Uterus (tissue), 4 donors: ENCODE data around the gene DNAL4. TPM values are rescaled to one million over a fixed set of nuclear protein-coding genes. Genes with fewer than 3 reads are reported as not detected.

Experiments
- DNase-seq, 2 donors: peaks; one replicate each; pipeline ENCODE4 v3.0.0-alpha.2; 2019 to 2020
- H3K27ac ChIP-seq, 2 donors: fragments of 200-600 bp; sonication (generic); 1 replicate in 1 of 2; 2 replicates in 1 of 2; pipeline ENCODE4 v1.5.1; 2016 to 2018
- H3K27me3 ChIP-seq, 2 donors: fragments of 200-600 bp; sonication (generic); one replicate each; pipeline ENCODE4 v1.5.1; 2018 to 2019; ENCODE audit warnings: control low read depth in 1 of 2
- H3K36me3 ChIP-seq, 2 donors: fragments of 200-600 bp; sonication (generic); one replicate each; pipeline ENCODE4 v1.5.1; 2019; ENCODE audit warnings: control low read depth in 1 of 2
- H3K4me1 ChIP-seq, 2 donors: fragments of 200-600 bp; sonication (generic); one replicate each; pipeline ENCODE4 v1.5.1; 2018 to 2019; ENCODE audit warnings: control low read depth in 1 of 2
- H3K4me3 ChIP-seq, 2 donors: fragments of 200-600 bp; sonication (generic); 1 replicate in 1 of 2; 2 replicates in 1 of 2; pipeline ENCODE4 v1.5.1; 2018 to 2019; ENCODE audit warnings: mild to moderate bottlenecking in 1 of 2
- H3K9me3 ChIP-seq, 2 donors: fragments of 200-600 bp; sonication (generic); one replicate each; pipeline ENCODE4 v1.5.1; 2019; ENCODE audit warnings: control low read depth in 1 of 2
- POLR2A ChIP-seq, 2 donors: fragments of 450-650 bp; IDR thresholded peaks; one replicate each; pipeline ENCODE4 v1.6.1; 2016; ENCODE audit warnings: antibody characterized with exemption in 2 of 2, mild to moderate bottlenecking in 1 of 2, moderate library complexity in 1 of 2
- intact Hi-C: fragments of 100-400 bp; cut with DNase I; formaldehyde crosslinking; loops from one replicate; pipeline ENCODE4 v1.15.1; 2023; ENCODE audit warnings: low total_unique reads
- total RNA-seq, 4 donors: library from RNA; depleted of rRNA in 3 of 4; stranded (reverse); fragments of >200 nt in 3 of 4; gene quantifications; one replicate each; pipeline versions ENCODE4 v1.1.0 to v1.2.4, GENCODE V29; 2014 to 2023
- TF ChIP-seq, protein P1 (sequence below), 4 experiments: fragments of 200-600 bp in 2 of 4; fragments of 450-650 bp in 2 of 4; sonication (generic) in 2 of 4; IDR thresholded peaks; one replicate each; pipeline ENCODE4 v1.5.1; 2016 to 2019; ENCODE audit warnings: antibody characterized with exemption in 4 of 4, mild to moderate bottlenecking in 2 of 4, moderate library complexity in 1 of 4
- donor health status: DM: yes; HTN: yes; CAD: no.

The DNAL4 gene
- total RNA-seq, 4 donors from 2014 or later = 3.1 to 23.4 (median 8.3) TPM

DNA sequence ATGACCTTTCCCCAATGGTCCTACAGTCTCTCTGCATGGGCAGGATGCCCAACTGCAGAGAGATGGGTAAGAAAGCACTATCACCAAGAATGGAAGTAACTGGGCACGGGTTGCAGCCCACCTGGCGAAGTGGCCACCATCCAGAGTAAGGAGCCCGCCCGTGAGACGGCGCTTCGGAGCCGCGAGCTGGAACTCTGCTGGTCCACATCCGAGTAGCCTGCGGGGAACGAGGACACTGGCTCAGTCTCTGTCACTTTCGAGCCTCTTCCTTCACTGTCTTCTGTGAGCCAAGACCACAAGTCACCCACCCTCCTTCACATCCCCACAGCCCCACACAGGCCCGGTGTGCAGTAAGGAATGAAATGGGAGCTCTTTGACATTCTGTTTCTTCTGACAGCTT lies 43.8 kb downstream of the DNAL4 start:
- Histone ChIP-seq H3K27ac (no peak overlapping the region), H3K4me1 (peaks cover 3 to 10% of the 10 kb centered on the region in 2 donors), H3K4me3 (no peak overlapping the region), H3K27me3 (no peaks in the 10 kb centered on the region), H3K36me3 (no peaks in the 10 kb centered on the region), H3K9me3 (no peaks in the 10 kb centered on the region)
- intact Hi-C loops = no loop called here
- no peak for TF ChIP-seq POLR2A (IDR thresholded peaks at IDR 0.05)
- TF ChIP-seq, protein P1, sequence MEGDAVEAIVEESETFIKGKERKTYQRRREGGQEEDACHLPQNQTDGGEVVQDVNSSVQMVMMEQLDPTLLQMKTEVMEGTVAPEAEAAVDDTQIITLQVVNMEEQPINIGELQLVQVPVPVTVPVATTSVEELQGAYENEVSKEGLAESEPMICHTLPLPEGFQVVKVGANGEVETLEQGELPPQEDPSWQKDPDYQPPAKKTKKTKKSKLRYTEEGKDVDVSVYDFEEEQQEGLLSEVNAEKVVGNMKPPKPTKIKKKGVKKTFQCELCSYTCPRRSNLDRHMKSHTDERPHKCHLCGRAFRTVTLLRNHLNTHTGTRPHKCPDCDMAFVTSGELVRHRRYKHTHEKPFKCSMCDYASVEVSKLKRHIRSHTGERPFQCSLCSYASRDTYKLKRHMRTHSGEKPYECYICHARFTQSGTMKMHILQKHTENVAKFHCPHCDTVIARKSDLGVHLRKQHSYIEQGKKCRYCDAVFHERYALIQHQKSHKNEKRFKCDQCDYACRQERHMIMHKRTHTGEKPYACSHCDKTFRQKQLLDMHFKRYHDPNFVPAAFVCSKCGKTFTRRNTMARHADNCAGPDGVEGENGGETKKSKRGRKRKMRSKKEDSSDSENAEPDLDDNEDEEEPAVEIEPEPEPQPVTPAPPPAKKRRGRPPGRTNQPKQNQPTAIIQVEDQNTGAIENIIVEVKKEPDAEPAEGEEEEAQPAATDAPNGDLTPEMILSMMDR (IDR thresholded peaks at IDR 0.05) = no peak
- no peak for DNase-seq

DNA sequence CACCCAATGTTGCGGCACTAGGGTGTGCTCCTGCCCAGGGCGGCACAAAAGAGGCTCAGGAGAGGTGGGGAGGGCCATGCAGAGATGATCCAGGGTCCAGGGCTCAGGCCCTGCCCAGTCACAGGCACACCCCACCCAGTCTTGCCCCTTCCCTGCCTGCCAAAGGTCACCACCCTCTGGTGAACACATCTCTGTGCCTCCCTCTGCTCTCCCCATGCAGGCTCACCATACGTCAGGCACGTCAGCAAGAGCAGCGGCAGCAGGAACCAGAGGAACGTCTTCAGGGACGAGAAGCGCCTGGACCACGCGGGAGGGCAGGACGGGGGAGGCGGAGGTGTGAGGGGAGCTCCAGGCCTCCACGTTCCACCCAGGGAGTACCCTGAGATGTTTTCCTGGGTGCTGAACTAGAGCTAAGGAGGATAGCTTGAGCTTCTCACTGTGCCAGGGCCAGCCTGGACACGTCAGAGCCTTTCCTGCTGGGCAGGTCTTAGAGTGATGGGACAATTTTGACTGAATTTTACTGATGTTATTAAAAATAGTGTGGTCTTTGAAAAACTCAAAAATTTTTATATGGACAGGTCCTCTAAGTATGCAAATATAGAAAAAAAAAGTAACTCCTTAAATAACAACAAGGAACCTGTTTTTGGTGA lies 45.3 kb downstream of the DNAL4 start:
- no peaks in the 10 kb centered on the region for H3K27me3 ChIP-seq
- no peak for DNase-seq
- H3K4me3 ChIP-seq = no peak overlapping the region
- peaks cover under 1 to 5% of the 10 kb centered on the region in 2 donors for H3K4me1 ChIP-seq
- TF ChIP-seq, protein P1 (IDR thresholded peaks at IDR 0.05) = no peak
- TF ChIP-seq POLR2A (IDR thresholded peaks at IDR 0.05) = no peak
- H3K27ac ChIP-seq = no peak overlapping the region
- no peaks in the 10 kb centered on the region for H3K36me3 ChIP-seq
- intact Hi-C loops = no loop called here
- no peaks in the 10 kb centered on the region for H3K9me3 ChIP-seq

DNA sequence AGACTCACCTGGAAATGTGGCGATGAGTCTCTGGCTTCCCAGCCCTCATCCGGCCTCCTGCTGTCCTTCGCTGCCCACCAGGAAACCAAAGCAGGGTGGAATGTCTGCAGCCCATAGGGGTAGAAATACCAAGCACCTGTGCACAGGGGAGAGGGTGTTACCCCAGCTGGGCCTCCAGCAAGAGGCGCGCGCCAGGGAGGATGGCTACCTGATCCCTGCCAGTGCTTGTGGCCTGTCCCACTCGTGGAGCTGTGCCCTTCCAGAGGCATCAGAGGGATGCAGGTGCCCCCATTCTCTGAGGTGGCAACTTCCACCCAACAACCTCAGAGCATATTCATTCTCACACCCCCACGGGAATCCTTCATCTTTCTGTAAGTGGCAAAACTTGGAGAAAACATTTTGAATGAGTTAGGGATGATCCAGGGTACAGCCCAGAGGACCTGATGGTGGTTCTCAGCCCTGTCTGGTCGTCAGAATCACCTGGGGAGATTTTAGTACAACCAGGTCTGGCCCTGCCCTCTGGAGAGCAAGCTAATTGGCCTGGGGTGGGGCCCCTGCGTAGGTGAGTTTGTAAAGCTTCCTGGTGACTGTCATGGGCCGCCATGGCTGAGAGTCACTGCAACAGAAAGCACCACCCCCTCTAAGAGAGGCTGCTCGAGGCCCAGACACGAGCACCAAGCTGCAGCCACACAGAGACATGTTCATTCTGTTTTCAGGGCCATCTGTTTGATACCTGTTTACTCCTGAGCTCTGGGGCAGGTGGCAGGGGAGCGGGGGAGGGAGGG lies 48.1 kb downstream of the DNAL4 start:
- no peaks in the 10 kb centered on the region for H3K4me1 ChIP-seq
- intact Hi-C loops = no loop called here
- H3K9me3 ChIP-seq = no peaks in the 10 kb centered on the region
- H3K27me3 ChIP-seq = no peaks in the 10 kb centered on the region
- TF ChIP-seq POLR2A (IDR thresholded peaks at IDR 0.05) = no peak
- TF ChIP-seq, protein P1 (IDR thresholded peaks at IDR 0.05) = no peak
- no peak overlapping the region for H3K4me3 ChIP-seq
- no peak overlapping the region for H3K27ac ChIP-seq
- H3K36me3 ChIP-seq = peaks cover 0 to 2% of the 10 kb centered on the region in 2 donors
- DNase-seq = no peak

DNA sequence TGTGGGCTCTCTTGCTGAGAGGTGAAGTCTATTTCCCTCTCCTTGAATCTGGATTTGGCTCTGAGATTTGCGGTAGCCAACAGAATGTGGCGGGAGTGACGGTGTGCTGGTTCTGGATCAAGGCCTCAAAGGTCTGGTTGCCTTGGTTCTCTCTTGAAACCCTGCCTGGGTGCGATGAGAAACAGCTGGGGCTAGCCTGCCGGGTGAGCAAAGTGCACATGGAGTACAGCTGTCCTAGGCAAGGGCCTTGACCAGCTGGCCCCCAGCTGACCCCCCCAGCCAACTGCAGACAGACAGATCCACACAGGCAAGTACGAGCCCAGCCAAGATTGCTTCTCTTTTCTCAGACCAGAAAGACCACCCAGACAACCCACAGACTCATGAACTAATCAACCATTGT lies 49.0 kb downstream of the DNAL4 start:
- DNase-seq = no peak
- TF ChIP-seq, protein P1 (IDR thresholded peaks at IDR 0.05) = no peak
- TF ChIP-seq POLR2A (IDR thresholded peaks at IDR 0.05) = no peak
- Histone ChIP-seq H3K4me3 (no peak overlapping the region), H3K27ac (no peak overlapping the region), H3K4me1 (no peaks in the 10 kb centered on the region), H3K36me3 (peaks cover 0 to 2% of the 10 kb centered on the region in 2 donors), H3K27me3 (no peaks in the 10 kb centered on the region), H3K9me3 (no peaks in the 10 kb centered on the region)
- intact Hi-C loops = no loop called here
